ENCODE measurements around the gene EP300.
"Not testable (repeated sequence)": the region's sequence is repeated elsewhere in the genome, so short reads cannot be mapped to it uniquely, and the experiment has no call there.

The EP300 gene

DNA sequence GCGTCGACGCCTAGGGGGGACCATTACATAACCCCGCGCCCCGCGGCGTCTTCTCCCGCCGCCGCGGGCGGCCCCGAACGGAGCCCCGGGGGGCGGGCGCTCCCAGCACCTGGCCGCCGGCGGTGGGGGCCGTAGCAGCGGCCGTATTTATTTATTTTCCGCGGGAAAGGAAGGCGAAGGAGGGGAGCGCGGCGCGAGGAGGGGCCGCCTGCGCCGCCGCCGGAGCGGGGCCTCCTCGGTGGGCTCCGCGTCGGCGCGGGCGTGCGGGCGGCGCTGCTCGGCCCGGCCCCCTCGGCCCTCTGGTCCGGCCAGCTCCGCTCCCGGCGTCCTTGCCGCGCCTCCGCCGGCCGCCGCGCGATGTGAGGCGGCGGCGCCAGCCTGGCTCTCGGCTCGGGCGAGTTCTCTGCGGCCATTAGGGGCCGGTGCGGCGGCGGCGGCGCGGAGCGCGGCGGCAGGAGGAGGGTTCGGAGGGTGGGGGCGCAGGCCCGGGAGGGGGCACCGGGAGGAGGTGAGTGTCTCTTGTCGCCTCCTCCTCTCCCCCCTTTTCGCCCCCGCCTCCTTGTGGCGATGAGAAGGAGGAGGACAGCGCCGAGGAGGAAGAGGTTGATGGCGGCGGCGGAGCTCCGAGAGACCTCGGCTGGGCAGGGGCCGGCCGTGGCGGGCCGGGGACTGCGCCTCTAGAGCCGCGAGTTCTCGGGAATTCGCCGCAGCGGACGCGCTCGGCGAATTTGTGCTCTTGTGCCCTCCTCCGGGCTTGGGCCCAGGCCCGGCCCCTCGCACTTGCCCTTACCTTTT is at the start of gene EP300:
EP300 (plus strand) TSS at position 570 of the 795 bp plus-strand sequence. CDS start 413 bp downstream, outside the sequence.
- peak; percentile 63 for DNase-seq (ENCODE audit: low read depth)

- DNase-seq (ENCODE audit: low read depth), result no peak
Measured at GRCh38 chr22:41043722-41044121, 48.7 kb upstream of the EP300 start.

DNA sequence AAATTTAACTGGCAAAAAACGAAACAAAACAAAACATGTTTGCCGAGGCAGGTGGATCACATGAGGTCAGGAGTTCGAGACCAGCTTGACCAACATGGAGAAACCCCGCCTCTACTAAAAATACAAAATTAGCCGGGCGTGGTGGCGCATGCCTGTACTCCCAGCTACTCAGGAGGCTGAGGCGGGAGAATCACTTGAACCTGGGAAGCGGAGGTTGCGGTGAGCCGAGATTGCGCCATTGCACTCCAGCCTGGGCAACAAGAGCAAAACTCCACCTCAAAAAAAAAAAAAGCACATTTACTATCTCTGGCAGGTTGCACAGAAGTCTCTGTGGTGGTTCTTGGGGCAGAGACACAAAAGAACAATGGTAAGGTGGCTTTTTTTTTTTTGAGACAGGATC is 46.8 kb upstream of the EP300 start:
- DNase-seq (ENCODE audit: low read depth), result not testable (repeated sequence)

- DNase-seq (ENCODE audit: low read depth), result no peak
Measured at GRCh38 chr22:41047801-41048211, 44.6 kb upstream of the EP300 start.

GRCh38 chr22:41048345-41048744 is 44.0 kb upstream of the EP300 start:
- not testable (repeated sequence) for DNase-seq (ENCODE audit: low read depth)

- DNase-seq (ENCODE audit: low read depth), result peak; percentile 62
Measured at GRCh38 chr22:41048791-41049717, 43.3 kb upstream of the EP300 start.

DNA sequence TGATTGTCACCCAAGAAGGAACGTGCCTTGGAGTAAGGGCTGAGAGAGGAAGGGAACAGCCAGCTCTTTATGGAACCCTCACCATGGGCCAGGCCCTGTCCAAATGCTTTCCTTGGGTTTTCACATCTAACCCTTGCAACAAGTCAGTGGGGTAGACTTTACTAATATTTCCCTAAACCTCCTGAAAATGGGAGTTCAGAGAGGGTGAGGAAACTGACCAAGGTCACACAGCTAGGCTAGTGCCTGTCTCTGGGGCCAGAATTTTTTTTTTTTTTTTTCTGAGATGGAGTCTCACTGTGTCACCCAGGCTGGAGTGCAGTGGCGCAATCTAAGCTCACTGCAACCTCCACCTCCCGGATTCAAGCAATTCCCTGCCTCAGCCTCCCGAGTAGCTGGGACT is 42.6 kb upstream of the EP300 start:
- DNase-seq (ENCODE audit: low read depth), result not testable (repeated sequence)

DNA sequence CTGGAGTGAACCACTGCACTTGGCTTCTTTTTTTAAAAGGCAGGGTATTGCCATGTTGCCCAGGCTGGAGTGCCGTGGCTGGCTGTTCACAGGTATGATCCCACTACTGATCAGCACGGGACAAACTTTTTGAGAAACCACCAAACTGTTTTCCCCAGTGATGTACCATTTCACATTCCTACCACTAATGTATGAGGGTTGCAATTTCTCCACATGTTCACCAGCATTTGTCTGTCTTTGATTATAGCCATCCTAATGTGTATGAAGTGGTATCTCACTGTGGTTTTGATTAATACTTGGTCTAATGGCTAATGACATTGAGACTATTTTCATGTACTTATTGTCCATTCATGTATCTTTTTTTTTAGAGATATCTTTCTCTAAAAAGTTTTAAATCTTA is 41.5 kb upstream of the EP300 start:
- DNase-seq (ENCODE audit: low read depth), result no peak

GRCh38 chr22:41052661-41053490 is 39.5 kb upstream of the EP300 start:
- no peak for DNase-seq (ENCODE audit: low read depth)

DNA sequence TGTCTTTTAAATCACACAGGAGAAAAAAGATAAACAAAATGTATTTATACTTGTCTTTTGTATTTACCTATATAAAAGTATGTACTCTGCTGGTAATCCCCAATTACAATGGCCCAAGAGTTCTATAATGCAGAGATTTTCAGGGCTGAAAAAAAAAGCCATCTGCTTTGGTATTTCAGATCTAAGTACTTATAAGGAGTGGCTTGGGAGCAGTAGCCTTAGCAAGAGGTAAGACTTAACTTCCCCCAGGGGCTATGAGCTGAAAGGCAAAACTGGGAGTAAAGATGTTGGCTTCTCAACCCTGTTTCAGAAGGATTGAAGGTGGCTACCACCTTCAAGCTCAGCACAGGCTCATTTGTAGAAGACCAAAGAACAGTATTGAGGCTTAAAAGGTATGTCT is 35.3 kb upstream of the EP300 start:
- DNase-seq (ENCODE audit: low read depth), result no peak

DNA sequence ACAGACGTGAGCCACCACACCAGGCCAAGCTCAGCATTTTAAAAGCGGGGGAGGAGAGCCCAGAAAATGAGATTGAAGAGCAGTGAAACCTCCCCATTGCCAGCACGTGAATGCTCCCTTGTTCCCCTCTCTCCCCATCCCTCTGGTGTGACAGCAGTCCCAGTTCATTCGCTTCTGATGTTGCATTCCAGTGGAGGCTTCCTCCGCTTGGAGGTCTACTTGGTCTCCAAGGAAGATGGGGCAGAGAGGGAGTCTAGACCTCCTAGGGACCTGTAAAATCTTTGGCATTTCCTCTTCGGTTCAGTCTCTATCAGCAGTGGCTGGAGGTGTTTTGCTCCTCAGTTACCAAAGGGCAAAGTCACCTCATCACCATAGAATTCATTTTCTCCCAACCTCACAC is 30.2 kb upstream of the EP300 start:
- no peak for DNase-seq (ENCODE audit: low read depth)

GRCh38 chr22:41064326-41064725 is 28.1 kb upstream of the EP300 start:
- DNase-seq (ENCODE audit: low read depth), result not testable (repeated sequence)

DNA sequence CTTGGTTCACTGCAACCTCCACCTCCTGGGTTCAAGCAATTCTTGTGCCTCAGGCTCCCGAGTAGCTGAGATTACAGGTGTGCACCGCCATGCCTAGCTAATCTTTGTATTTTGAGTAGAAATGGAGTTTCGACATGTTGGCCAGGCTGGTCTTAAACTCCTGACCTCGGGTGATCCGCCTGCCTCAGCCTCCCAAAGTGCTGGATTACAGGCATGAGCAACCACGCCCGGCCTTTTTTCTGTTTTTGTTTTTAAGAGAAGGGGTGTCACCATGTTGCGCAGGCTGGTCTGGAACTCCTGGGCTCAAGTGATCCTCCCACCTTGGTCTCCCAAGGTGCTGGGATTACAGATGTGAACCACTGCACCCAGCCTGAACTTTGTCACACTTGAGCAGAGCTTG is 26.1 kb upstream of the EP300 start:
- DNase-seq (ENCODE audit: low read depth), result not testable (repeated sequence)

DNA sequence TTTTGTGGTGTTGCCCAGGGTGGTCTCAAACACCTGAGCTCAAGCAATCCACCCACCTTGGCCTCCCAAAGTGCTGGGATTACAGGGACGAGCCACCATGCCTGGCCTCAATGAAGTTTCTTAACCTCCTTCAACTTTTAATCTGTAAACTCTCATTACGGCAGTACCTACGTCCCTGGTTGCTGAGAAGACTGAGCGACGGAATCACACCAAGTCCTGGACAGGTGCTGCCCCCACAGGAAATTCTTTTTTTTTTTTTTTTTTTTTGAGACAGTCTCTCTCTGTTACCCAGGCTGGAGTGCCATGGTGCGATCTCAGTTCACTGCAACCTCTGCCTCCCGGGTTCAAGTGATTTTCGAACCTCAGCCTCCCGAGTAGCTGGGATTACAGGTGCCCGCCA is 24.4 kb upstream of the EP300 start:
- not testable (repeated sequence) for DNase-seq (ENCODE audit: low read depth)

- DNase-seq (ENCODE audit: low read depth), result no peak
Measured at GRCh38 chr22:41070665-41071331, 21.6 kb upstream of the EP300 start.

DNA sequence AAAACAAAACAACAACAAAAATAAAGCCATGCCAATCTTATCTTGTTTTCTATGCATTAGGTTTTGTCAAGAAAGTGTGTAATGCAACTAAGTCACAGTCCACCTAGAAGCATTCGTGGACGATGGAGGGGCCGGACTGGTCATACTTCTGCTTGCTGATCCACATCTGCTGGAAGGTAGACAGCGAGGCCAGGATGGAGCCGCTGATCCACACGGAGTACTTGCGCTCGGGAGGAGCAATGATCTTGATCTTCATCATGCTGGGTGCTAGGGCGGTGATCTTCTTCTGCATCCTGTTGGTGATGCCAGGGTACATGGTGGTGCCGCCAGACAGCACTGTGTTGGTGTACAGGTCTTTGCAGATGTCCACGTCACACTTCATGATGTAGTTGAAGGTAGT is 18.3 kb upstream of the EP300 start:
- no peak for DNase-seq (ENCODE audit: low read depth)

- no peak for DNase-seq (ENCODE audit: low read depth)
Measured at GRCh38 chr22:41074466-41074865, 17.9 kb upstream of the EP300 start.

DNA sequence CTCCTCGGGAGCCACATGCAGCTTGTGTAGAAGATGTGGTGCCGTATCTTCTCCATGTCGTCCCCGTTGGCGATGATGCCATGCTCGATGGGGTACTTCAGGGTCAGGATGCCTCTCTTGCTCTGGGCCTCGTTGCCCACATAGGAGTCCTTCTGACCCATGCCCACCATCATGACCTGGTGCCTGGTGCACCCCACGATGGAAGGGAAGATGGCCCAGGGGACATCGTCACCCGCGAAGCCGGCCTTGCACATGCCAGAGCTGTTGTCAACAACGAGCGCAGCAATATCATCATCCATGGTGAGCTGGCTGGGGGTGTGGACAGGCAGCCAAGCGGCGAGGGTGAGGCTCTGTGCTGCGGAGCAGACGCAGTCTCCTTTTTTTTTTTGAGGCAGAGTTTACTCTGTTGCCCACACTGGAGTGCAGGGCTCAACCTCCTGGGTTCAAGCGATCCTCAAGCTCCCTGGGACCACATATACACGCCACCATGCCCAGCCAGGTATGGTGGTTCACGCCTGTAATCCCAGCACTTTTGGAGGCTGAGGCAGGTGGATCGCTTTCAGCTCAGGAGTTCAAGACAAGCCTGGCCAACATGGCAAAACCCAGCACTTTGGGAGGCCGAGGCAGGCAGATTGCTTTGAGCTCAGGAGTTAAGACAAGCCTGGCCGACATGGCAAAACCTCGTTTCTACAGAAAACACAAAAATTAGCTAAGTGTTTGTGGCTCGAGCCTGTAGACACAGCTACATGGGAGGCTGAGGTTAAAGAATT is 17.3 kb upstream of the EP300 start:
- no peak for DNase-seq (ENCODE audit: low read depth)

DNA sequence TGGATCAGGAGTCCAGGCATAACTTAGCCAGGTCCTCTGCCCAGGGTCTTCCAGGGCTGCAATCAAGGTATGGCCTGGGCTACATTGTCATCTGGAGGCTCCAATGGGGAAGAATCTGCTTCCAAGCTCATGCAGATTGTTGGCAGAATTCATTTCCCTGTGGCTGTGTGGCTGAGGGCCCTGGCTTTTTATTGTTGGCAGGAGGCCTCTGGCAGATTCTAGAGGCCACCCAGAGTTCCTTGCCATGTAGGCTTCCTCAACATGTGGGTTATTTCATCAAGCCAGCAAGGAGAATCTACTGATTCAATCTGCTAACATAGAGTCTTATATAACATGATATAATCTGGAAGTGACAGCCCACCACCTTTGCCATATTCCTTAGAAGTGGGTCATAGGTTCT is 16.4 kb upstream of the EP300 start:
- no peak for DNase-seq (ENCODE audit: low read depth)

GRCh38 chr22:41076857-41077256 is 15.5 kb upstream of the EP300 start:
- DNase-seq (ENCODE audit: low read depth), result no peak

GRCh38 chr22:41078931-41079330 is 13.5 kb upstream of the EP300 start:
- no peak for DNase-seq (ENCODE audit: low read depth)
